ENCODE measurements around the gene TGM1. TPM values are rescaled to one million over a fixed set of nuclear protein-coding genes. Genes with fewer than 3 reads are reported as not detected.

Gene TGM1
- total RNA-seq, 1 experiment from 2014 or later = 1.3 TPM

DNA sequence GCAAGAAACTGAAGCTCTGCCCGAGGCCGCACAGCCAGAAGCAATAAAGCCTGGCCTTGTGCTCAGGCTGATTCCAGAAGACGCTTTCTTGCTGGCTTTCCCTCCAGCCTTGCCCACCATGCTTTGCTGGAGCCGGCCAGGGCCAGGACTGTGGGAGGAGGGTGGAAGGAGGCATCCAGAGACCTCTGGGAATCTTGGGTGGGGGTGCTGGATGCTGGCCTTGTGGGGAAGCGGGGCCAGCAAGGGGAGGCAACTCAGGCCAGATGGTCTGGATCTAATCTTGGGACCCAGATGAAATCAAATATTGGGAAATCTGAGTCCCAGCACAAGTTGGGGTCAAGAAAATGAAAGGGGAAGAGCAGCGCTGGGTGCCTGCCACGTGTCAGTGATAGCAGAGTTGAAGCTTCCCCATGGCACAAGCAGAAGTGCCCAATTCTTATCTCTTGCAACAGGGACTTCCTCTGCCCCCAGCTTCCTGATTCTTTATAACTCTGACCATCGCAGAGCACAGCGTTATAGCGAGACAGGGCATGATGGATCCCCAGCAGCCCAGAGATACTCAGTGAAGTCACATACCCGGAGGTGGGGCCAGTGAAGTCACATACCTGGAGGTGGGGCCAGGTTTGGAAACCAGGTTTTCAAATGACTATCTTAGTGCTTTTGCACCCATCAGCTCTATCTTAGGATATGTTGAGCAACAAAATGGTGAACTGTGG is 14.8 kb upstream of the TGM1 start:
- H3K9me2 ChIP-seq (replicated peaks; ENCODE audit: insufficient read depth, low read length) = no peaks in the 10 kb centered on the region
- H3K9me3 ChIP-seq (ENCODE audit: low read length) = no peaks in the 10 kb centered on the region
- peak; percentile 60 for DNase-seq
- H2AFZ ChIP-seq (ENCODE audit: low read length) = no peak overlapping the region
- no peaks in the 10 kb centered on the region for H3K27me3 ChIP-seq (ENCODE audit: low read length)
- no peaks in the 10 kb centered on the region for H4K20me1 ChIP-seq (ENCODE audit: insufficient read depth, low read depth, low read length)
- no peak overlapping the region for H3K27ac ChIP-seq (ENCODE audit: low read length)
- no peak overlapping the region for H3K4me3 ChIP-seq (ENCODE audit: low read length)
- H3K79me2 ChIP-seq (ENCODE audit: low read length) = peaks cover 19% of the 10 kb centered on the region
- H3K4me2 ChIP-seq (ENCODE audit: low read depth, low read length, poor library complexity, severe bottlenecking) = no peak overlapping the region
- no peaks in the 10 kb centered on the region for H3K36me3 ChIP-seq (ENCODE audit: insufficient read depth, low read length)
- H3K9ac ChIP-seq (ENCODE audit: low read length) = peak overlapping the region; percentile 28
- peaks cover 49% of the 10 kb centered on the region for H3K4me1 ChIP-seq (ENCODE audit: low read length)

- Histone ChIP-seq H3K4me1 (ENCODE audit: low read length) (peaks cover 56% of the 10 kb centered on the region), H3K9me2 (replicated peaks; ENCODE audit: insufficient read depth, low read length) (no peaks in the 10 kb centered on the region), H4K20me1 (ENCODE audit: insufficient read depth, low read depth, low read length) (no peaks in the 10 kb centered on the region), H3K4me3 (ENCODE audit: low read length) (no peak overlapping the region), H3K9ac (ENCODE audit: low read length) (no peak overlapping the region), H3K36me3 (ENCODE audit: insufficient read depth, low read length) (no peaks in the 10 kb centered on the region), H3K27me3 (ENCODE audit: low read length) (no peaks in the 10 kb centered on the region), H3K27ac (ENCODE audit: low read length) (no peak overlapping the region), H3K9me3 (ENCODE audit: low read length) (no peaks in the 10 kb centered on the region), H3K4me2 (ENCODE audit: low read depth, low read length, poor library complexity, severe bottlenecking) (no peak overlapping the region), H2AFZ (ENCODE audit: low read length) (no peak overlapping the region), H3K79me2 (ENCODE audit: low read length) (peaks cover 23% of the 10 kb centered on the region)
- DNase-seq = no peak
Observed at GRCh38 chr14:24277071-24277470, 14.1 kb upstream of the TGM1 start.

GRCh38 chr14:24274101-24274543 is 11.1 kb upstream of the TGM1 start:
- Histone ChIP-seq H3K27me3 (ENCODE audit: low read length) (no peaks in the 10 kb centered on the region), H3K4me2 (ENCODE audit: low read depth, low read length, poor library complexity, severe bottlenecking) (peak overlapping the region; percentile 96), H2AFZ (ENCODE audit: low read length) (peak overlapping the region; percentile 6; the same call in 1 of the 2 replicates), H3K4me3 (ENCODE audit: low read length) (peak overlapping the region; percentile 8; the same call in 1 of the 2 replicates), H3K9ac (ENCODE audit: low read length) (peak overlapping the region; percentile 37), H3K9me3 (ENCODE audit: low read length) (no peaks in the 10 kb centered on the region), H3K79me2 (ENCODE audit: low read length) (peaks cover 26% of the 10 kb centered on the region), H3K36me3 (ENCODE audit: insufficient read depth, low read length) (no peaks in the 10 kb centered on the region), H3K4me1 (ENCODE audit: low read length) (peaks cover 57% of the 10 kb centered on the region), H3K27ac (ENCODE audit: low read length) (peak overlapping the region; percentile 57), H3K9me2 (replicated peaks; ENCODE audit: insufficient read depth, low read length) (no peaks in the 10 kb centered on the region), H4K20me1 (ENCODE audit: insufficient read depth, low read depth, low read length) (no peaks in the 10 kb centered on the region)
- peak; percentile 81 for DNase-seq

GRCh38 chr14:24273422-24273998 is 10.5 kb upstream of the TGM1 start:
- H3K36me3 ChIP-seq (ENCODE audit: insufficient read depth, low read length) = no peaks in the 10 kb centered on the region
- peak overlapping the region; percentile 37 for H3K9ac ChIP-seq (ENCODE audit: low read length)
- H3K9me3 ChIP-seq (ENCODE audit: low read length) = no peaks in the 10 kb centered on the region
- H3K27ac ChIP-seq (ENCODE audit: low read length) = peak overlapping the region; percentile 57
- H3K4me1 ChIP-seq (ENCODE audit: low read length) = peaks cover 53% of the 10 kb centered on the region
- H3K9me2 ChIP-seq (replicated peaks; ENCODE audit: insufficient read depth, low read length) = no peaks in the 10 kb centered on the region
- peak overlapping the region; percentile 8; the same call in 1 of the 2 replicates for H3K4me3 ChIP-seq (ENCODE audit: low read length)
- peaks cover 26% of the 10 kb centered on the region for H3K79me2 ChIP-seq (ENCODE audit: low read length)
- H4K20me1 ChIP-seq (ENCODE audit: insufficient read depth, low read depth, low read length) = no peaks in the 10 kb centered on the region
- DNase-seq = peak; percentile 73
- no peak overlapping the region for H2AFZ ChIP-seq (ENCODE audit: low read length)
- no peaks in the 10 kb centered on the region for H3K27me3 ChIP-seq (ENCODE audit: low read length)
- peak overlapping the region; percentile 96 for H3K4me2 ChIP-seq (ENCODE audit: low read depth, low read length, poor library complexity, severe bottlenecking)

DNA sequence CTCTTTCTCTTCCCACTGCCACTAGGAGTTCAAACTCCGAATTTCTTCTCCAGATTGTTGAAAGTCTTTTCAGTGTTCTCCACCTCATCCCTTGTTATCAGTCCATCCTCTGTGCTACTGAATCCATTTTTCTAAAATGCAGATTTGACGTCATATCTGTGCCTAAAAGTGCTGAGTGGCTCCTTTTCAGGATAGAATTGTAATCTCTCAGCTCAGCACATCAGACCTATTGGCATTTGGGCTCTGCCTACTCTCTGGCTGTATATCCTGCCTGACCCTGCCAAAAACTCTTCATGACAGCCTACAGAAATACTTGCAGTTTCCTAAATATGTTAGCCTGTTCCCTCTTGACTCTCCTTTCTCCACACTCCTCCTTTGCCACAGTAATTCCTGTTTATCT is 9.5 kb upstream of the TGM1 start:
- Histone ChIP-seq H3K9ac (ENCODE audit: low read length) (peak overlapping the region; percentile 86), H3K9me2 (replicated peaks; ENCODE audit: insufficient read depth, low read length) (no peaks in the 10 kb centered on the region), H2AFZ (ENCODE audit: low read length) (peak overlapping the region; percentile 22; the same call in 1 of the 2 replicates), H3K9me3 (ENCODE audit: low read length) (no peaks in the 10 kb centered on the region), H3K27me3 (ENCODE audit: low read length) (no peaks in the 10 kb centered on the region), H3K4me1 (ENCODE audit: low read length) (peaks cover 42% of the 10 kb centered on the region), H3K79me2 (ENCODE audit: low read length) (peaks cover 26% of the 10 kb centered on the region), H3K36me3 (ENCODE audit: insufficient read depth, low read length) (no peaks in the 10 kb centered on the region), H4K20me1 (ENCODE audit: insufficient read depth, low read depth, low read length) (no peaks in the 10 kb centered on the region), H3K4me2 (ENCODE audit: low read depth, low read length, poor library complexity, severe bottlenecking) (peak overlapping the region; percentile 96), H3K27ac (ENCODE audit: low read length) (peak overlapping the region; percentile 7), H3K4me3 (ENCODE audit: low read length) (peak overlapping the region; percentile 80)
- DNase-seq = no peak

DNA sequence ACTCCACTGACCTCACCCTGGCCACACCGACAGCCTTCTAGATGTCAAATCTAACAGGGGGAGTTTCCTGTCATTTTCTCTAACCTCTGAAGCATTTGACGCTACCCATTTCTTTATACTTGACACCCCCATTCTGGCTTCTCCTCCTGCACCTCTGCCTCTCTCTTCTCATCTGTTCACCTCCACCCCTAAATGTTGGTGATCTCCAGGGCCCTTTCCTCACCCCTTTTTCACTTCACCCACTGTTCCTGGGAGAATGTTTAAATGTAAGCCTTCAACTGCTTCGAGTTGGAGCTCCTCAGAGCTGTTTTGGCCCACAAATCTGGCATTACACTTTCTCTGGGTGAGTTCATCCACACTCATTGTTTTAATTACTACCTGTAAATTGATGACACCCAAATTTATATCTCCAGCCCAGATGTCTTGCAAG is 8.9 kb upstream of the TGM1 start:
- DNase-seq = no peak
- Histone ChIP-seq H3K4me3 (ENCODE audit: low read length) (peak overlapping the region; percentile 80), H3K9ac (ENCODE audit: low read length) (peak overlapping the region; percentile 86), H3K9me3 (ENCODE audit: low read length) (no peaks in the 10 kb centered on the region), H3K27ac (ENCODE audit: low read length) (peak overlapping the region; percentile 7; the same call in 1 of the 2 replicates), H4K20me1 (ENCODE audit: insufficient read depth, low read depth, low read length) (no peaks in the 10 kb centered on the region), H3K9me2 (replicated peaks; ENCODE audit: insufficient read depth, low read length) (no peaks in the 10 kb centered on the region), H3K4me2 (ENCODE audit: low read depth, low read length, poor library complexity, severe bottlenecking) (peak overlapping the region; percentile 96), H2AFZ (ENCODE audit: low read length) (peak overlapping the region; percentile 18; the same call in 1 of the 2 replicates), H3K79me2 (ENCODE audit: low read length) (peaks cover 26% of the 10 kb centered on the region), H3K36me3 (ENCODE audit: insufficient read depth, low read length) (no peaks in the 10 kb centered on the region), H3K27me3 (ENCODE audit: low read length) (no peaks in the 10 kb centered on the region), H3K4me1 (ENCODE audit: low read length) (peaks cover 38% of the 10 kb centered on the region)

DNA sequence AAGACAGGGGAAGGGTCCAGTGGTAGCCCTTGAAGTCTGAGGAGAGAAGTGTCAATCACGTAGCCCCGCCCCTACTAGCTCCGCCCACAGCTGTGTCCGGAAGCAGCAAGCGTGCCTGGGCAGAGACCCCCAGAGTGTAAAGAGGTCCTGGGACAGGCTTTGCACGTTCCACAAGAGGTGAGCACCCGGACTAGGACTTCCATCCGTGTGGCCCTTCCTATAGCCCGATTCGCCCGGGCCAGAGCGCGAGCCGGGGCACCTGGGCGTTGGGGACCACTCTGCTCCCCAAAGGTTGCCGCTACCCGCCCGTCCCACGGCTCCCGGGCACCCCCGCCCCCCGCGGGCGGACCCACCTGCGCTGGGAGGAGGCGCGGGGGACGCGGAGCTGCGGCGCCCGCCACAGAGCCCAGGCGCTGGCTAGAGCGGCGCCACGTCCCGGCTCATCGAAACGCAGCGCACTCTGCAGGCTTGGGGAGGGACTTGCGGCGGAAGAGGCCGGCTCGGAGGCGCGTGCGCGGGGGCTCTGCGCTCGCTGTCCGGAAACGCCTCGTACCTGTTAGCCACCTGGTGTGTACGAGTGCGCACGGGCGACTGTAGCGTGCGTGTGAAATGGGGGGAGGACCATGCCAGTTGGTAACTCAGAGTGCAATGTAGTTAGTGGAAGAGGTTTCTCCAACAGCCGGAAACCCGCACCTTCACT is 8.3 kb upstream of the TGM1 start, which contains the start of gene RABGGTA:
TSS of gene RABGGTA (minus strand) at position 464 of the 700 bp plus-strand sequence. CDS start 482 bp downstream, outside the sequence.
- Histone ChIP-seq H4K20me1 (ENCODE audit: insufficient read depth, low read depth, low read length) (no peaks in the 10 kb centered on the region), H2AFZ (ENCODE audit: low read length) (peak within 1 kb of the TSS; percentile 36; the same call in 1 of the 2 replicates), H3K9me3 (ENCODE audit: low read length) (no peaks in the 10 kb centered on the region), H3K27me3 (ENCODE audit: low read length) (no peaks in the 10 kb centered on the region), H3K9ac (ENCODE audit: low read length) (peak within 1 kb of the TSS; percentile 86), H3K9me2 (replicated peaks; ENCODE audit: insufficient read depth, low read length) (no peaks in the 10 kb centered on the region), H3K4me2 (ENCODE audit: low read depth, low read length, poor library complexity, severe bottlenecking) (peak within 1 kb of the TSS; percentile 96), H3K36me3 (ENCODE audit: insufficient read depth, low read length) (no peaks in the 10 kb centered on the region), H3K4me3 (ENCODE audit: low read length) (peak within 1 kb of the TSS; percentile 80), H3K4me1 (ENCODE audit: low read length) (peaks cover 38% of the 10 kb centered on the region), H3K27ac (ENCODE audit: low read length) (peak within 1 kb of the TSS; percentile 76), H3K79me2 (ENCODE audit: low read length) (peaks cover 26% of the 10 kb centered on the region)
- DNase-seq = peak; percentile 99
